GM19452 (cell line): ENCODE data around the gene TMEM201.
"Not testable (repeated sequence)": the region's sequence is repeated elsewhere in the genome, so short reads cannot be mapped to it uniquely, and the experiment has no call there.

ENCODE experiments used
- ATAC-seq: cut with Tn5 transposase; IDR thresholded peaks from one replicate; pipeline ENCODE4 v1.9.1; 2021; ENCODE audit not compliant: unreplicated experiment

The TMEM201 gene

GRCh38 chr1:9588551-9589143 lies at the start of gene TMEM201:
Gene TMEM201 (plus strand): TSS chr1:9588911. CDS start chr1:9588931, 20 bp downstream.
- peak; percentile 79 for ATAC-seq

- ATAC-seq = peak; percentile 94
Measured at GRCh38 chr1:9539165-9539828, 49.4 kb upstream of the TMEM201 start, which contains the start of gene SLC25A33. Gene SLC25A33 (plus strand): TSS chr1:9539465. CDS start chr1:9539692, 227 bp downstream.

- peak; percentile 33 for ATAC-seq
Measured at GRCh38 chr1:9539829-9540550, 48.7 kb upstream of the TMEM201 start.

GRCh38 chr1:9542430-9542829 lies 46.3 kb upstream of the TMEM201 start:
- ATAC-seq = no peak

- no peak for ATAC-seq
Measured at GRCh38 chr1:9544926-9545325, 43.8 kb upstream of the TMEM201 start.

- no peak for ATAC-seq
Measured at GRCh38 chr1:9549955-9550546, 38.7 kb upstream of the TMEM201 start.

GRCh38 chr1:9551984-9552383 lies 36.7 kb upstream of the TMEM201 start:
- ATAC-seq = no peak

- no peak for ATAC-seq
Measured at GRCh38 chr1:9553736-9554144, 35.0 kb upstream of the TMEM201 start.

- no peak for ATAC-seq
Measured at GRCh38 chr1:9555942-9556341, 32.8 kb upstream of the TMEM201 start.

- no peak for ATAC-seq
Measured at GRCh38 chr1:9557624-9558023, 31.1 kb upstream of the TMEM201 start.

- ATAC-seq = no peak
Measured at GRCh38 chr1:9558271-9558945, 30.3 kb upstream of the TMEM201 start.

- ATAC-seq = no peak
Measured at GRCh38 chr1:9558946-9559545, 29.7 kb upstream of the TMEM201 start.

- no peak for ATAC-seq
Measured at GRCh38 chr1:9559673-9560072, 29.0 kb upstream of the TMEM201 start.

GRCh38 chr1:9560090-9560489 lies 28.6 kb upstream of the TMEM201 start:
- ATAC-seq = not testable (repeated sequence)

GRCh38 chr1:9561429-9561828 lies 27.3 kb upstream of the TMEM201 start:
- no peak for ATAC-seq

- ATAC-seq = no peak
Measured at GRCh38 chr1:9569267-9569666, 19.4 kb upstream of the TMEM201 start.

- ATAC-seq = not testable (repeated sequence)
Measured at GRCh38 chr1:9570886-9571529, 17.7 kb upstream of the TMEM201 start.

- ATAC-seq = no peak
Measured at GRCh38 chr1:9573723-9574122, 15.0 kb upstream of the TMEM201 start.

- ATAC-seq = no peak
Measured at GRCh38 chr1:9575486-9575885, 13.2 kb upstream of the TMEM201 start.

- no peak for ATAC-seq
Measured at GRCh38 chr1:9576903-9577302, 11.8 kb upstream of the TMEM201 start.
